NT2/D1 (cell line): ENCODE results near the gene GEN1.

Experiments
- DNase-seq: peaks from one replicate; pipeline ENCODE4 v3.0.0-alpha.2; 2011; ENCODE audit warnings: low read depth, low spot score
- H3K27me3 ChIP-seq: 2 replicates; pipeline ENCODE4 v1.6.0; 2011; ENCODE audit warnings: mild to moderate bottlenecking; ENCODE audit not compliant: insufficient read length, insufficient read depth
- H3K36me3 ChIP-seq: 2 replicates; pipeline ENCODE4 v1.6.1; 2011; ENCODE audit warnings: mild to moderate bottlenecking, low read length, mixed read lengths; ENCODE audit not compliant: insufficient read depth, insufficient read length
- H3K4me1 ChIP-seq: 2 replicates; pipeline ENCODE4 v1.5.1; 2011; ENCODE audit not compliant: insufficient read depth, insufficient read length
- H3K4me3 ChIP-seq: 2 replicates; pipeline ENCODE4 v1.5.1; 2011; ENCODE audit warnings: low read depth; ENCODE audit not compliant: insufficient read length
- H3K9ac ChIP-seq: 2 replicates; pipeline ENCODE4 v1.6.0; 2011; ENCODE audit warnings: low read depth; ENCODE audit not compliant: insufficient read length
- H3K9me3 ChIP-seq: 2 replicates; pipeline ENCODE4 v1.5.1; 2011; ENCODE audit warnings: mild to moderate bottlenecking, low read length; ENCODE audit not compliant: insufficient read depth
- SUZ12 ChIP-seq: IDR thresholded peaks from 2 replicates; pipeline ENCODE4 v1.6.1; 2011; ENCODE audit not compliant: insufficient read length, insufficient read depth; ENCODE audit errors: extremely low read depth
- YY1 ChIP-seq: IDR thresholded peaks from 2 replicates; pipeline ENCODE4 v1.6.1; 2011; ENCODE audit not compliant: insufficient read length, insufficient read depth
- ZNF274 ChIP-seq: IDR thresholded peaks from 2 replicates; pipeline ENCODE4 v1.6.1; 2011; ENCODE audit warnings: mild to moderate bottlenecking, low read depth, low read length

The GEN1 gene

GRCh38 chr2:17754773-17755425, 961 bp downstream of the GEN1 start:
- Histone ChIP-seq H3K36me3 (peaks cover 2% of the 10 kb centered on the region), H3K4me3 (peak overlapping the region; percentile 73), H3K9me3 (no peaks in the 10 kb centered on the region), H3K27me3 (no peaks in the 10 kb centered on the region), H3K4me1 (no peaks in the 10 kb centered on the region), H3K9ac (peak overlapping the region; percentile 91)
- DNase-seq: no peak
- no peak for TF ChIP-seq YY1
- TF ChIP-seq ZNF274: no peak
- no peak for TF ChIP-seq SUZ12

- Histone ChIP-seq H3K36me3 (peaks cover 10% of the 10 kb centered on the region), H3K4me1 (no peaks in the 10 kb centered on the region), H3K9ac (no peak overlapping the region), H3K9me3 (no peaks in the 10 kb centered on the region), H3K27me3 (no peaks in the 10 kb centered on the region), H3K4me3 (no peak overlapping the region)
- TF ChIP-seq YY1: no peak
- DNase-seq: no peak
These were observed 2.7 kb downstream of the GEN1 start for GRCh38 chr2:17756668-17757067.

- H3K36me3 ChIP-seq: peaks cover 11% of the 10 kb centered on the region
- no peak overlapping the region for H3K4me3 ChIP-seq
- H3K9me3 ChIP-seq: no peaks in the 10 kb centered on the region
- H3K4me1 ChIP-seq: no peaks in the 10 kb centered on the region
- no peak for DNase-seq
- no peaks in the 10 kb centered on the region for H3K27me3 ChIP-seq
- no peak overlapping the region for H3K9ac ChIP-seq
- TF ChIP-seq ZNF274 (no peak), YY1 (no peak), SUZ12 (no peak)
These were observed 3.4 kb downstream of the GEN1 start for GRCh38 chr2:17757321-17757720.

- no peak for DNase-seq
- no peak for TF ChIP-seq YY1
- TF ChIP-seq ZNF274: no peak
- TF ChIP-seq SUZ12: no peak
- H3K4me1 ChIP-seq: no peaks in the 10 kb centered on the region
These were observed 4.2 kb downstream of the GEN1 start for GRCh38 chr2:17758118-17758517.

GRCh38 chr2:17759805-17760204, 5.9 kb downstream of the GEN1 start:
- no peak overlapping the region for H3K9ac ChIP-seq
- DNase-seq: no peak
- peaks cover 29% of the 10 kb centered on the region for H3K36me3 ChIP-seq
- TF ChIP-seq SUZ12 (no peak), ZNF274 (no peak), YY1 (no peak)
- H3K4me1 ChIP-seq: no peaks in the 10 kb centered on the region
- H3K27me3 ChIP-seq: no peaks in the 10 kb centered on the region
- H3K9me3 ChIP-seq: no peaks in the 10 kb centered on the region
- no peak overlapping the region for H3K4me3 ChIP-seq

More at GRCh38 chr2:17758118-17758517, 4.2 kb downstream of the GEN1 start:
- peaks cover 16% of the 10 kb centered on the region for H3K36me3 ChIP-seq
- no peaks in the 10 kb centered on the region for H3K27me3 ChIP-seq
- H3K9ac ChIP-seq: no peak overlapping the region
- no peaks in the 10 kb centered on the region for H3K9me3 ChIP-seq
- no peak overlapping the region for H3K4me3 ChIP-seq

- no peak for TF ChIP-seq SUZ12
- no peak for TF ChIP-seq YY1
- no peak for TF ChIP-seq ZNF274
- H3K36me3 ChIP-seq: peaks cover 39% of the 10 kb centered on the region
These were observed 8.5 kb downstream of the GEN1 start for GRCh38 chr2:17762451-17762850.

GRCh38 chr2:17763641-17764333, 9.8 kb downstream of the GEN1 start:
- TF ChIP-seq SUZ12 (no peak), ZNF274 (no peak), YY1 (no peak)
- no peak for DNase-seq
- Histone ChIP-seq H3K27me3 (no peaks in the 10 kb centered on the region), H3K4me3 (no peak overlapping the region), H3K9ac (no peak overlapping the region), H3K36me3 (peaks cover 47% of the 10 kb centered on the region), H3K9me3 (no peaks in the 10 kb centered on the region), H3K4me1 (no peaks in the 10 kb centered on the region)

More at GRCh38 chr2:17762451-17762850, 8.5 kb downstream of the GEN1 start:
- Histone ChIP-seq H3K9me3 (no peaks in the 10 kb centered on the region), H3K27me3 (no peaks in the 10 kb centered on the region), H3K4me1 (no peaks in the 10 kb centered on the region), H3K4me3 (no peak overlapping the region), H3K9ac (no peak overlapping the region)
- no peak for DNase-seq

- TF ChIP-seq ZNF274: no peak
- no peak for TF ChIP-seq YY1
- TF ChIP-seq SUZ12: no peak
- Histone ChIP-seq H3K4me1 (no peaks in the 10 kb centered on the region), H3K4me3 (no peak overlapping the region), H3K27me3 (no peaks in the 10 kb centered on the region), H3K36me3 (peaks cover 55% of the 10 kb centered on the region), H3K9me3 (no peaks in the 10 kb centered on the region), H3K9ac (no peak overlapping the region)
- no peak for DNase-seq
These were observed 11.5 kb downstream of the GEN1 start for GRCh38 chr2:17765398-17765797.
